NCI-H1436 treated with DMSO at 0.1 percent for 48 hours (cell line): Measurements from ENCODE around the gene ZFR2.

Source experiments
- DNase-seq: peaks from one replicate; lab custom pipeline; 2025; lab: John Stamatoyannopoulos, UW

ZFR2 gene

DNA sequence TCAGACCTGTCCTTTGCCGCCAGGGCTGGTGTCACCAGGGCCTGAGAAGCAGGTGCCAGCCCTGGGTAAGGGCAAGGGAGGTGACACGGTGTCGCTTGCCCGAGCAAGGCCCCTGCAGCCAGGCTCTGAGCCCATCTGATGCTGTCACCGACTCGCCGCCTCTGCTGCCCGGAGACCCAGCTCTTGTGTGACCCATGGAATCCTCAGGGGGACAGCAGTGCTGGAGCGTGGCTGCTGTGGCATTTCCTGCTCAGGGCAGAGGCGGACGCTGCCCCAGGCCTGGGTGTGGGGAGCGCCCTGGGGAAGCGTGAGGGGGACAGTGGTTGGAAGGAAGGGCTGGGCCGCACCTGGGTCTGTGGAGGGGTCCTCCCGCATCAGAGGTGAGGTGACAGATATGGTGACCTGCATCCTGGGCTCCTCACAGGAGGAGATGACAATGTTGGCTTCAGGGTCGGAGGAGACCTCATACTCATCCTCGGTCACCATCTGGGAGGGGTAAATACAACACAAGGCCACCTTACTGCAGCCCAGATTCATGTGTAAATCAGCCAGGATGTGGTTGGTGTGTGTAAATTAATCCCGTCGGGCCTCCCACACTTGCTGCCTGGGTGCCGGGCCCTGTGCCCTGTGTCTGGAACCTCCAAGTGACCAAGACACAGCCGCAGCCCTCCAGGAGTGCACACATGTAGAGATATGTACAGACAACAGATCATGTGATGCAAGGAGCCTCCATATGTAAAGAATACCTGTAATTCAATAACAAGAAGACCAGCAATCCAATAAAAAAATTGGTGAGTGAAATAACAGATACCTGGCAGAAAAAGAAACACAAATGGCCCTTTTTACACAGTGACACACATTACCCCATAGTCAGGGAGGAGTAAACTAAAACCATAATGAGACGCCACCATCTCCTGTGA, 55.1 kb downstream of the ZFR2 start:
- no peak for DNase-seq

DNA sequence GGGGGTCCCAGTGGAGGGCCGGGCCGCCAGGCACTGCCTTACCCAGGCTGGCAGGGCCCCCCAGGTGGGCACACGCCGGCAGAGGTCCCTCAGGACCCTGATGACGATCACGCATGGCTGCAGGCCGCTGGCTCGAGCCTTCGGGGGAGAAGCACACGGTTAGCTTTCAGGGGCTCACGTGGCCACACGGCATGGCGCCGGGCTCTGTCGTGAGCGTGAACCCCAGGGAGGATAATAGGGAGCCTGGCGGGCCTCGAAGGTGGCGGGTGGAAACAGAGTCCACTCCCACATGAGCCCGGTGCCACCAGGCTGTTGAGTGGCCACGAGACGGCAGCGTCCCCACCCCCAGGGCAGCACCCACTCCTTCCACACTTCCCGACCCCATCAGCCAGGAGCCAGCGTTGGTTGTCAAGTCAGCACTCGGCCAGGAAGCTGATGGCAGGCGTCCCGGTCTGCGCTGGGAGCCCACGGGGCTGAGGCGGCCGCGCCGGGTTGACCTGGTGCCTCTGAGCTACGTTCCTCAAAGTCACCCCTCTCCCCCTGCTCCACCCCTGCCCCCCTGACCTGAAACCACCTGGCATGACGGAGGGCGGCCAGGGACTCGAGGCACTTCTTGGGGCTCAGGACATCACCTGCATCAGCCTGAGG, 58.0 kb downstream of the ZFR2 start:
- no peak for DNase-seq

DNA sequence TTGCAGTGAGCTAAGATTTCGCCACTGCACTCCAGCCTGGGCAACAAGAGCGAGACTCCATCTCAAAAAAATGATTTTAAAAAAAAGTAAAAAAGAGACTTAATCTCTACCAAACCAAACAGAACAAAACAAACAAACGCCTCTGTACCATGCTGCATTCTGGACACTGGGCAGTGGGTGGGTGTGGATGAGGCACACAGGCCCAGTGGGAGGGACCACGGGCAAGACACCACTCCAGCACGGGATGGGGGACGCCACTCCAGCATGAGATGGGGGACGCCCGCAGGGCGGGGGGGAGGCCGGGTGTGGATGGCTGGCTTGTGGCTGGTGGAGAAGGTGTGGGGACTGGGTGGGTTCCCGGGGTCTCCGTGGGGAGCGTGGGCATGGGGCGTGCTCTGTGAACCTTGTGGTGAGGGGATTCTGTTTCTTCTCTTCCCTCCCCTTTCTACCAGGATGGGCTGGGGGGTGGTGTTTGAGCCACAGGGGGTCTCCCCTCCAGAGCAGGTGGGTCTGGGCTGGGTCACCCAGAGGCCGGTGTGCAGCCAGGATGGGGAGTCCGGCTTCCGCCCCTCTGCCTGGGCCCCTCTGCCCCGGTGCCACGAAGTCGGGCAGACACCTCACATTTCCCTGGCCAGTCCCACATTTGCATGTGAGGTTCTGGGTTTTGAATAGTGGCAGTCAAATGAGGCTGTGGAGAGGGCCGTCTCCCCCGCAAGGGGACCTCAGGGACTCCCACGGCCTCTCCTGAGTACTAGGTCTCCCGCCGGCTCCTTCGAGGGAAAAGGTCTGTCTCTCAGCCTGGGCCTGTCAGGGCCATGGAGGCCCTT, 58.7 kb downstream of the ZFR2 start:
- no peak for DNase-seq

DNA sequence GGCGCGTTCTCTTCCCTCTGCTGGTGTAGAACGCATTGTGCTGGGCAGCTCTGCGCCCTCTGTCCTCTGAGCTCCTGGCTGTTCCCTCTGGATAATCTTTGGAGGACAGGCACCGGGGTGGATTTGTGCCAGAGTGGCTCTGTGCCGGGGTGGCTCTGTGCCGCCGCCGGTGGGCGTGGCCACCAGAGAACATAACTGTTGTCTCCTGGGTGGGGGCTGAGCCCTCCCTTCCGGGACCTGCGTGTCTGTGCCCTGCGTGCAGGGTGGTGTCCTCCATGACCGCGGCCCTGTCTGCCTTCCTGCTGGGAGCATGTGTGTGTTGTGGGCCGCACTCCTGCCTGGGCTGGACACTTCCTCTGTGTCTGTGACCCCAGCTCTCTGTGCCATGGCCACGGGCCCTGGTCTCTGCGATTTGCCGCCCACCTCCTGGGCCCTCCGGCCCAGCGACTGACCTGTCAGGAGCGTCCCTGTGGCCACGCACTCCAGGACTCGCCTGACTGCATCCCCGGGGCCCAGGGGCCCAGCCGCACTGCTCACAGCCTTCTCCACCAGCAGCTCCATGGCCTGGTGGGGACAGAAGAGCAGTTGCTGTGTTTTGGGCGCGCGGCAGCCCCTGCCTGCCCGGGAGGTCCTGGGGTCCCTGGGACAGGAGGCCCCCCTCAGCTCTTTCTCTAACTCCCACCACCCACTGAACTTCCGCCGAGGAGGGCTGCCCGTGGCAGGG, 60.3 kb downstream of the ZFR2 start:
- no peak for DNase-seq

DNA sequence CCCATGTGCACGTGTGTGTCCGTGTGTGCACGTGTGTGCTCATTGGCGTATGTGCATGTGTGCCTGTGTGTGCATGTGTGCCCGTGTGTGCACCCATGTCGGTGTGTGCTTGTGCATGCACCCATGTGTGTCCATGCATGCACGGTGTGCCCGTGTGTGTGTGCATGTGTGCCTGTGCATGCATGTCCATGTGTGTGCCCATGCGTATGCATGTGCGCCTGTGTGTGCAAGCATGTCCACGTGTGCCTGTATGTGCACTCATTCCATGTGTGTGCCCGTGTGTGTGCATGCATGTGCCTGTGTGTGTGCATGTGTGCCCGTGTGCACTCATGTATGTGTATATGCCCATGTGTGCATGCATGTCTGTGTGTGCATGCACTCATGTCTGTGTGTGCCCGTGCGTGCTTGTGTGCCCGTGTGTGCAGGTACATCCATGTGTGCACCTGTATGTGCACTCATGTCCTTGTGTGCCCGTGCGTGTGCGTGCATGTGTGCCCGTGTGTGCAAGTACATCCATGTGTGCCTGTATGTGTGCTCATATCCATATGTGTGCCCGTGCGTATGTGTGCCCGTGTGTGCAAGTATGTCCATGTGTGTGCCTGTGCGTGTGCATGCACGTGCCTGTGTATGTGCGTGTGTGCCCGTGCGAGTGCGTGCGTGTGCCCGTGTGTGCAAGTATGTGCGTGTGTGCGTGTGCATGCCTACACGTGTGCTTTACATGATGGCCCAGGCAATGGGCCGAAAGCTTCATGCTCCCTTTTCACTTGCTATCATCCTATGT, 61.1 kb downstream of the ZFR2 start:
- DNase-seq = no peak

DNA sequence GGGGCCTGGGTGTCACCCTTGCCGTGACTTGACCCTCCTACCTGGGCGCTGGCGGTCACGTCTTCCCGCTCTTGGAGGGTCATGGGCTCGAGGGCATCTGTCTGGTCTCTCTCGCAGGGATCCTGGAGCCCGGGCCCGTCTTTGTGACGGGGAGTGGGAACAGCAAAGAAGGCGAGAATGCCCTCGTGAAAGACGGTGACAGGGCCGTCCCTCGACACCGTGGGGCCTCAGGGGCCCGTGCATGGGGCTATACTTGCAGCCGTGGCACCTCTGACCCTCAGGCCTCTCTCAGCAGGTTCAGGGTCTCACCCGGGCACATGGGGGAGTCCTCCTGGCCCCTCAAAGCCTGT, 61.7 kb downstream of the ZFR2 start:
- DNase-seq = no peak

DNA sequence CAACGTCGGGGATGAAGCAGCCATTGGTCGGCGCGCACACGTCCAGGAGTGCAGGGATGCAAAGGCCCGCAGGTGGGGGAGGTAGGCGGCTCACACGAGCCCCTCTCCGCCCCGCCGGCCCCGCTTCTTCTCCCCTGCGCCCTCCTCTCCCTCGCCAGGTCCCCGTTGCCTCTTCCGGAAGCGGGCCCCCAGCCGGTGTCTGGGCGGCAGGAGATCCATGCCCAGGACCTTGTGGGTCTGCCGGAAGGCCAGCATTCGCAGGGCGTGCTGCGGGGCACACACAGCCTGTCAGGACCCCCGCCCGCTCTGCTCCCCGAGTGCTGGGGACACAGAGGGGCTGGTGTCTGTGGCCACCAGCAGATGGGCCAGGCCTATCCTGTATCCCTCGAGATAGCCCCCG, 63.0 kb downstream of the ZFR2 start:
- no peak for DNase-seq

DNA sequence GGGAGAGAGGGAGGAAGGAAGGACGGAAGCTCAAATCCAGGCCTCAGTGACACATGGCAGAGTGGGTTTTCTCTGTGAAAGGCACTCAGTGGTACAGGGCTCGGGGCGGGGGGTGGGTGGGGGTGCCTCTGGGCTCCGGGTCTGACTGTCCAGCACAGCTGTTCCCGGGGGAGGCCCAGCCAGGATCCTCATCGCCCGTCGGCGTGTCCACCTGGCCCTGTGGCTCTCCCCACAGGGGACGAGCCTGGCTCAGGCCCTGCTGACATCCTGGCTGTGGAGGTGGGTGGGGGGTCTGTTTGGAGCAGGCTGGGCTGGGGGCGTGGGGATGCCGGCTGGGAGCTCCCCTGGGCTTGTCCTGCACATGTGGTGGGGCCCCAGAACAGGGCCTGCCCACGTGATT, 64.4 kb downstream of the ZFR2 start:
- DNase-seq = no peak

DNA sequence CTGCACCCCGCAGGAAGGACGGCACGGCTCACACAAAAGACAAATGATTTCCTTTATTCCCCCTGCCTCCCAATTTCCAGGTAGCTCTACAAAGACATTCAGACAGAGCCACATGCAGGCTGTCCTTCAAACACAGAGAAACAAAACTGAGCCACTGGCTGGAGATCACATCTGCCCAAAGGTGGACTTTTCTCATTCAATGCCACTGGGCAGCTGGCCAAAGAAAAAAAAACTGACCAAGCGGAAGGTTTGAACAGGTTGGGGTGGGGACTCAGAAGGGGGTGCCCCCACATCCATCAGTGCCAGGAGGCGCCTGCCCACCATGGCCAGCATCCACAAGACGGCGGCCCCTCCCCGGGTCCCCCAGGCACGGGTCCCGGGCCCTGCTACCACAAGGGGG, 64.9 kb downstream of the ZFR2 start:
- DNase-seq = no peak

DNA sequence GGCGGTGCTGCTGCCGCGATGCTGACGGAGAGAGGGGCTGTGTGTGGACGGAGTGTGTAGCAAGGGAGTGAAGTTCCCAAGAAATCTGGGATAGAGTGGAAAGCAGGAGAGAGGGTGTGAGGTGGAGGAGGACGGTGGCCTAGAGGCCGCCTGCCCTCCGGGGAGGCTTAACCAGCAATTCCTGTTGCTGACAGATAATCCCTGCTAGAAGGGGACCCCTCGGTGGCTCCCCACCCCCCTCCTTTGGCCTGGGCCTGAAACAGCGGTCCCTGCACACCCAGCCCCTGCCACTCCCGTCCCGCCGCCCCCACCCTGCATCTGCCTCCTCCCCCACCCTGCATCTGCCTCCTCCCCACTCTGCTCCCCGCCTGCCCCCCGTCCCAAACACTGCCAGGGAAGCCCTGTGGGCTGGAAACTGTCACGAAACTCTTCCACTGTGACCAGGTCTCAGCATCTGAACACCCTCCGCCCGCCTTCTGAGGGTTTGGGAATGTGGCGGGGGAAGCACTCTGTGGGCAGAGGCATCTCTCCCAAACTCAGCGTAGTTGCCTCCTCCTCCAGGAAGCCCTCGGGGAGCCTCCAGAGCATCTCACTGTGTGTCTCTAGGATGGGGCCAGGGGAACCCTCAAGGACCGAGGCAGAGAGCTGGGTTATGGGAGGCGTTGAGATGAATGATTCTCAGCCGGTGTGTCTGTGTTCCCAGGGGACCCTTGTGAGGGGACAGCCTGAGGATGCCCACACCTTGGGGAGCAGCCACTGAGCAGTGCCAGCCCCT, 65.5 kb downstream of the ZFR2 start:
- no peak for DNase-seq

DNA sequence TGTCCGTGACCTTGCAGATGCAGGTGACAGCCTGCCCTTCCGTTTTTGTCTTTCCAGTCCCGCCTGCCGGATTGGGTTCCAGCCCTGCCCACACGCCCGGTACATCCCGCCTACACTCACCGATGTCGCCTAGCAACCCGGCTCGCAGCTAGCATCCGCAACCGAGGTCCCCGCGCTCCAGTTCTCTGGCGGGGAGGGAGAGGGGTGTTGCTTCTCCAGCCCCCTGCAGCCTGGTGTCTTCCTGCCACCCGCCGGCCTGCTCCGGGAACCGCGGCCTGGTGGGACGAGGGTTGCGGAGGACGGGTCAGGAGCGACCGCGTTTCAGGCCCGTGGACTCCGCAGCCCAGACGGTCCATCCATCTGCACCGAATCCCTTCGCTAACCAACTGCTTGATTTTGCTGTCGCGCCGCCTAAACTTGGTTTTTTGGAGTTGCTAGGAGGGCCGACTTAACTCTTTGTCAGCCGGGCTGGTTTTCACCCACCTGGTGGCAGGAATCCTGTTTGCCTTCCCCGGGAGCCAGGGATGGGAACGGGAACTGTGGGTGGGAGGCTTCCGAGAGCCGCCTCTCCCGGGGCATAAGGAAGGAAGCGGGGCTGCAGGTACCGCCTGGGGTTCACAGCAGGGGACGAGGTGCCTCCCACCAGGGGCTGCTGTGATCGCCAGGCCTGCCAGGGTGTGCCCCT, 67.3 kb downstream of the ZFR2 start:
- DNase-seq = peak; percentile 40

DNA sequence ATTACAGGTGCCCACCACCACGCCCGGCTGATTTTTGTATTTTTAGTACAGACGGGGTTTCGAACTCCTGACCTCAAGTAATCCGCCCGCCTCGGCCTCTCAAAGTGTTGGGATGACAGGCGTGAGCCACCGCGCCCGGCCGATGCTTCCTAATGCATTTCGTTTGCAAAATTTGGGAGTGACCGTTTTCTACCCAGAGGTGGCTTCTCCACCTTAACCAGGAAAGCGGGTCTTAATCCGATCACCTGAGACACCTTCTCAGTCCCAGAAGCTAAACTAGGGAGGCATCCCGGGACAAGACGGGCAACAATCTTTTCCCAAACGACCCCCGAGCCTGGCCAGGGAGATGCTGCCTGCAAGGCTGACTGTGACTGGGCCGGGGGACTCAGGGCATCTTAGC, 67.8 kb downstream of the ZFR2 start:
- no peak for DNase-seq

DNA sequence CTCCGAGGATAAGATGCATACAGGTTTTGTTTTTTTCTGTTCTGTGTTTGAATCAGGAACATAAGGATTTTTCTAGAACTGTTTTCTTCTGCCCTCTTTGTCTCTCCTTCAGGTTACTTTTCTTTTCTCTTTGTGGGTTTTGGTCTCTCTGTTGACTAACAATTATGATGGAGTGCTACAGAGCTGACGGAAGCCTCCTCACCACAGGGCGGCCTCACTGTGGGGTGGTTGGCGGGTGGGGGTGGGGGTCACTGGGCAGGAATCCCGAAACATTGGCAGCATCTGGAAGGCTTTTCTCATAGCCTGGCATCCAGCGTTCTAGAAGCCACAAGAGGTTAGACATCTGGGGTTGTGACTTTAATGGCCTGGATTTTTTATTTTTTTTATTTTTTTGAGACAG, 70.7 kb downstream of the ZFR2 start:
- DNase-seq = no peak

DNA sequence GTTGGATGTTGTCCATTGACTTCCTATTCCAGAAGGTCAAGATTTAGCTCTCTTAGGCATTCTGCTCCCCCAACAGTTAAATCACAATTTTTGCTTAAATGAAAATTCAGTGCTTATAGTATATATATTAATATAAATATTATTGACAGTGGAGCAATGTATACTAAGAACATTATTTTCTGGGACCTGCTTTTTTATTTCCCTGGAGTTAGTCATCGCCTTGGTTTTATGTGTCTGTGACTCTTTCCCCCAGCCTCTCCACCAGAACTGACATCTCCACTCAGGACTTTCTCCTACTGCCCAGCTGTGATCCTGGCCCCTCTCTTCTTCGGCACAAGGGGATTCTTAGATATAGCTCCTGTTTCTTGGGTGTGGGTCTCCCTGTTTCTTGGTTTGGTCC, 72.5 kb downstream of the ZFR2 start:
- no peak for DNase-seq

DNA sequence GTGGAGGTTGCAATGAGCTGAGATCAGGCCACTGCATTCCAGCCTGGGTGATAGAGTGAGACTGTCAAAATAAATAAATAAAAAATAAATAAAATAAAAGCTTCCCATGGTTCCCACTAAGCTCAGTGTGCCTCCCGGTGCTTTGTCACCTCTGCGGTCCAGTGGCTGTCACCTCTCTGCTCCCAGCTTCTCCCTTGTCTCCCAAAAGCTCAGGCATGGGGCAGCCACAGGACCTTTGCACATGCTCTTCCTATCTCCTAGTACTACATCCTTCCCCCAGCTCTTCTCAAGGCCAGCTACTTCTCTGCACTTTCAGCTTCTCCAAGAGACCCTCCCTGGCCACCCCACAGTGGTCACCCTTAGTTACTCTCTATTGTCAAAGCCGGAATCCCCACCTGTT, 75.0 kb downstream of the ZFR2 start:
- no peak for DNase-seq

DNA sequence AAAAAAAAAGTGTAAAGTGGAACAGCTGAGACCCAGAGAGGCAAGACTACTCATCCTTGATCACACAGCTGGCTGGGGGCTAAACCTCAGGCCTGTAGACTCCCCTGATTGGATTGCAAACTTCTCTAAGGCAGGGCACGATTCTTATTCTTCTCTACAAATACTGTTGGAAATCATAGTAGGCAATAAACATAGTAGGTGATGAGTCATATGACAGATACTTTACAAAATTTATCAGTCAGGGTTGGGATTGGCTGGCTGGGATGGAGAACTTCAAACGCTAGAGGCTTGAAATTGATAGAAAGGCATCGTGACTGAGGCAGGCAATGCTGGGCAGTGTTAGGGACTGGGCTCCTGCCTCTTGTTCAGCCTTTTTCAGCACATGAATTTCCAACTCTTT, 76.7 kb downstream of the ZFR2 start:
- DNase-seq = no peak

DNA sequence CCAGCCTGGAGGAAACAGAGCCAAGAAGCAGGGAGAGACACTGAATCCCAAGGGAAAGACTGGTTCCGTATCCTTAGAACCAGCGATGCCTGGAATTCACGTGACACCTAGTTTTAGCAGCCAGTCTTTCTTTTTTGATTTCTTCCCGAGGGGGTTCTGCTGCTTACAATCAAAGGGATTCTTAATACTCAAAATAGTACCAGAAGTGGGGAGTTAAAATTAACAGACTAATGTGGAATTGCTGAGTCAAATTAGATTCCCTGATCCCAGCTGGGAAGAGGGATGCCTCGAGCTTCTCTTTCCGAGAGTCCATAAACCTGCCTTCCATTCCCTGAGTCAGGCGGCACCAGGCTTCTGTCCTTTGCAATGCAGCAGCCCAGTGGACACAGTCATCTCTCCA, 77.9 kb downstream of the ZFR2 start:
- no peak for DNase-seq

DNA sequence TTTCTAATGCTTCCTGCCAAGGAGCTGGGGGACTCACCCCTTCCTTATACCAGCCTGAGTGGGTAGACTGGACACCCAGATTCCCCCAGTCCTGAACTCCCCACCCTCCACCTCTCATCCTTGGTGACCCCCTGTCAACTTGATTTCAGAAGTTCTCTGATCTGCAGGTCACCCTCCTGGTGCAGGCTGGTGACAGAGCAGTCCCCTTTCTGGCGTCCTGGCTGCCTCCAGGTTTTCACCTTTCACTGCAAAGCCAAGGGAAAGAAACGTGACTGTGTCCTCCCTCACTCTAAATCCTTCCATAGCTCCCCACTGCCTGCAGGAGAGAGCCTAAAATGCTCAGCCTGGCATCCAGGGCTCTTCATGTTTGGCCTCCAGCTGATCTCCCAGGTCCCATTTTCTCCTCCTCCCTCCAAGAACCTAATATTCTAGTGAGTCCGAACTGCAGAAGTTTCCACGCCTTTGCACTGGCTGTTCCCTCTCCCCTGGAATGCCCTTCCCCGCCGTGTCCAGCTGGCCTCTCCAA, 78.6 kb downstream of the ZFR2 start:
- no peak for DNase-seq

DNA sequence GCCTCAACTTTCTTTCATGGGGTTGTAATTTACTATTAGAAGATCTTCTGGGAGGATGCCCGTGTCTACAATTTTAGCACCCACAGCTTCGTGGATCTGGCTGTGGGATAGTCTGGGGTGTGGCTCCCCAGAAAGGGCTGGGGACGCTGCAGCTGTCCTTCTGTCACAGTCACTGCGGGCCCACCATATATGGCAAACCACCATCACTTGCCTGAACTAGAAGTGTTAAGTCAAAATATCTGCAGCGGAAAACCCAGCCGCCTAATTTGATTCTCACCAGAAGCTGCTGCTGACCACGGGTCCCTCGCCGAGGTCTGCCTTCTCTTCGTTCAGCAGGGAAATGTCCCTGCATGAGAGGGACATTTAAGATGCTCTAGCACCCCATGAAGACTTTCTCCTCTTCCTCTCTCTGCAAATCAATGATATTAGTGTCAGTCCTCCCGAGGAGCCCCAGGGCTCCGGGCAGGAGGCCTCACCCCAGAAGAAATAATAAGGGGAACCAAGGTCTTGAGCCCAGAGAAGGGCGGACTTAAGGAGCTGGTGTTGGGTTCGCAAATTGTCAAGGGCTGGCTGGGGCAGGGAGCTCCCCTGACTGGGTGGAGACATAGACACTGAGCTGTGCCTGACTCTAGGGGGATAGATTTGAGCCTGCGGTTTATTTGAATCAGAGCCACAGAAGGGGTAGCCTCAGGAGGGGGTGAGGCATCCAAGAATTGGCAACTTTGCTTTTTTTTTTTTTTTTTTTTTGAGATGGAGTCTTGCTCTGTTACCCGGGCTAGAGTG, 79.7 kb downstream of the ZFR2 start:
- DNase-seq = no peak
